Glutamatergic neuron (in vitro differentiated cells): ENCODE data around the gene PACSIN1. TPM values are rescaled to one million over a fixed set of nuclear protein-coding genes. Genes with fewer than 3 reads are reported as not detected.
A peak's percentile ranks its signal among the peaks of the same experiment; 100 is the strongest.

ENCODE experiments used
- DNase-seq: peaks from one replicate; pipeline ENCODE4 v3.0.0; 2022
- H3K27ac Mint-ChIP-seq: one replicate; pipeline ENCODE4 v1.8.0; 2020; ENCODE audit warnings: mild to moderate bottlenecking, mixed read lengths, inconsistent platforms; ENCODE audit not compliant: unreplicated experiment
- H3K27me3 Mint-ChIP-seq: one replicate; pipeline ENCODE4 v1.8.0; 2020; ENCODE audit warnings: mild to moderate bottlenecking, moderate library complexity, mixed read lengths, inconsistent platforms; ENCODE audit not compliant: unreplicated experiment
- H3K36me3 Mint-ChIP-seq: one replicate; pipeline ENCODE4 v1.8.0; 2020; ENCODE audit warnings: mild to moderate bottlenecking, mixed read lengths, inconsistent platforms; ENCODE audit not compliant: unreplicated experiment
- H3K4me1 Mint-ChIP-seq: one replicate; pipeline ENCODE4 v1.8.0; 2020; ENCODE audit warnings: mild to moderate bottlenecking, low read depth, mixed read lengths, inconsistent platforms; ENCODE audit not compliant: unreplicated experiment
- H3K4me3 Mint-ChIP-seq: one replicate; pipeline ENCODE4 v1.8.0; 2020; ENCODE audit warnings: mild to moderate bottlenecking, mixed read lengths, inconsistent platforms; ENCODE audit not compliant: unreplicated experiment
- H3K9me3 Mint-ChIP-seq: one replicate; pipeline ENCODE4 v1.8.0; 2020; ENCODE audit warnings: mild to moderate bottlenecking, moderate library complexity, mixed read lengths, inconsistent platforms; ENCODE audit not compliant: unreplicated experiment
- CTCF ChIP-seq: fragments of 200-600 bp; sonication (generic); IDR thresholded peaks from one replicate; pipeline ENCODE4 v1.5.0; 2021; ENCODE audit not compliant: partially characterized antibody, unreplicated experiment
- total RNA-seq: library from RNA; stranded (reverse); fragmentation: NEBNext Ultra II Directional; extraction: Animal tissue kit (Norgen Biotek cat#: 25700); gene quantifications from one replicate; pipeline ENCODE4 v1.2.1, GENCODE V29; 2021; ENCODE audit not compliant: unreplicated experiment

Gene PACSIN1
- total RNA-seq, 1 donor from 2014 or later, result 0.47 TPM

GRCh38 chr6:34462010-34462409, 3.9 kb upstream of the PACSIN1 start:
- Mint-ChIP-seq H3K9me3 (no peaks in the 10 kb centered on the region), H3K27me3 (peaks cover 10% of the 10 kb centered on the region), H3K36me3 (no peaks in the 10 kb centered on the region), H3K4me1 (peaks cover 8% of the 10 kb centered on the region), H3K4me3 (no peak overlapping the region), H3K27ac (peak overlapping the region; percentile 5)
- no peak for TF ChIP-seq CTCF
- no peak for DNase-seq

GRCh38 chr6:34462551-34462971, 3.3 kb upstream of the PACSIN1 start:
- peak; percentile 54 for DNase-seq
- Mint-ChIP-seq H3K4me1 (peaks cover 7% of the 10 kb centered on the region), H3K9me3 (no peaks in the 10 kb centered on the region), H3K27me3 (peaks cover 10% of the 10 kb centered on the region), H3K4me3 (no peak overlapping the region), H3K27ac (peak overlapping the region; percentile 76), H3K36me3 (no peaks in the 10 kb centered on the region)
- no peak for TF ChIP-seq CTCF

- peaks cover 7% of the 10 kb centered on the region for H3K4me1 Mint-ChIP-seq
- no peak for TF ChIP-seq CTCF
- peaks cover 10% of the 10 kb centered on the region for H3K27me3 Mint-ChIP-seq
- H3K4me3 Mint-ChIP-seq, result no peak overlapping the region
- H3K9me3 Mint-ChIP-seq, result no peaks in the 10 kb centered on the region
- no peak for DNase-seq
- no peaks in the 10 kb centered on the region for H3K36me3 Mint-ChIP-seq
- H3K27ac Mint-ChIP-seq, result no peak overlapping the region
Observed at GRCh38 chr6:34463299-34463698, 2.6 kb upstream of the PACSIN1 start.

GRCh38 chr6:34463849-34464248, 2.0 kb upstream of the PACSIN1 start:
- no peak for DNase-seq
- H3K4me1 Mint-ChIP-seq, result peaks cover 7% of the 10 kb centered on the region
- no peak overlapping the region for H3K27ac Mint-ChIP-seq
- H3K27me3 Mint-ChIP-seq, result peaks cover 10% of the 10 kb centered on the region
- no peaks in the 10 kb centered on the region for H3K36me3 Mint-ChIP-seq
- H3K9me3 Mint-ChIP-seq, result no peaks in the 10 kb centered on the region
- no peak for TF ChIP-seq CTCF
- H3K4me3 Mint-ChIP-seq, result no peak overlapping the region

GRCh38 chr6:34466242-34467185, 638 bp downstream of the PACSIN1 start:
- H3K4me3 Mint-ChIP-seq, result peak overlapping the region; percentile 74
- H3K27ac Mint-ChIP-seq, result no peak overlapping the region
- no peak for TF ChIP-seq CTCF
- no peak for DNase-seq
- peaks cover 10% of the 10 kb centered on the region for H3K27me3 Mint-ChIP-seq
- H3K9me3 Mint-ChIP-seq, result no peaks in the 10 kb centered on the region
- H3K36me3 Mint-ChIP-seq, result no peaks in the 10 kb centered on the region
- H3K4me1 Mint-ChIP-seq, result peaks cover 7% of the 10 kb centered on the region
